ENCODE data around the gene DUSP1.

DUSP1 gene

GRCh38 chr5:172765766-172766286, 5.2 kb downstream of the DUSP1 start:
- Histone ChIP-seq H3K36me3 (peaks cover 39% of the 10 kb centered on the region), H3K4me3 (peak overlapping the region; percentile 100), H3K9me3 (no peaks in the 10 kb centered on the region), H3K9ac (peak overlapping the region; percentile 100; the same call in 1 of the 2 replicates), H3K4me2 (peak overlapping the region; percentile 94), H3K4me1 (peaks cover 58% of the 10 kb centered on the region), H3K27me3 (no peaks in the 10 kb centered on the region), H4K20me1 (peaks cover 54% of the 10 kb centered on the region), H3K27ac (peak overlapping the region; percentile 99; the same call in 1 of the 2 replicates)
- TF ChIP-seq Cebpa-rat (IDR thresholded peaks at IDR 0.05), result no peak

GRCh38 chr5:172764861-172765765, 5.9 kb downstream of the DUSP1 start:
- Histone ChIP-seq H4K20me1 (peaks cover 47% of the 10 kb centered on the region), H3K4me2 (peak overlapping the region; percentile 94), H3K4me3 (peak overlapping the region; percentile 100), H3K9ac (peak overlapping the region; percentile 65), H3K27ac (peak overlapping the region; percentile 58; the same call in 1 of the 2 replicates), H3K27me3 (no peaks in the 10 kb centered on the region), H3K9me3 (peaks cover 6% of the 10 kb centered on the region; the same call in 1 of the 2 replicates), H3K36me3 (peaks cover 36% of the 10 kb centered on the region), H3K4me1 (peaks cover 58% of the 10 kb centered on the region)
- no peak for TF ChIP-seq Cebpa-rat (IDR thresholded peaks at IDR 0.05)

DNA sequence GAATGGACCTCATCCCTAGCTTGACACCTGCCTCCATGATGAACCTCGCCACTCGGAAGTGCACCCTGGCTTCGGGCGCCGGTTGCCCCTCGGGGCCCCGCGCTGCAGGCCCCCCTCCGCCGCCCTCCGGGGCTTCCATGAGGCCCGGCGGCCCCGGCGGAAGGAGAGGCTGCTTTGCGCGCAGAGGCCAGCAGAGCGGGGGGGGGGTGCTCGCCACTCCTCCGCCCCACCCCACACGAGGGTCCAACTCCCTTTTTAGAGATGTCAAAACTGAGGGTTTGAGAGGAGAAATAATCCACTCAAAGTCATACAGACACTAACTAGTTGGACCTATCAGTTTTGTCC, 7.9 kb downstream of the DUSP1 start:
- Histone ChIP-seq H4K20me1 (peaks cover 27% of the 10 kb centered on the region), H3K27ac (no peak overlapping the region), H3K4me3 (no peak overlapping the region), H3K4me2 (no peak overlapping the region), H3K9me3 (peaks cover 9% of the 10 kb centered on the region; the same call in 1 of the 2 replicates), H3K4me1 (peaks cover 65% of the 10 kb centered on the region), H3K36me3 (peaks cover 16% of the 10 kb centered on the region), H3K27me3 (no peaks in the 10 kb centered on the region), H3K9ac (no peak overlapping the region)
- no peak for TF ChIP-seq Cebpa-rat (IDR thresholded peaks at IDR 0.05)

GRCh38 chr5:172762214-172763119, 8.5 kb downstream of the DUSP1 start:
- Histone ChIP-seq H3K27me3 (no peaks in the 10 kb centered on the region), H3K4me3 (no peak overlapping the region), H3K9ac (no peak overlapping the region), H3K4me2 (no peak overlapping the region), H3K4me1 (peaks cover 65% of the 10 kb centered on the region), H4K20me1 (peaks cover 20% of the 10 kb centered on the region), H3K36me3 (peaks cover 10% of the 10 kb centered on the region), H3K9me3 (peaks cover 9% of the 10 kb centered on the region; the same call in 1 of the 2 replicates), H3K27ac (no peak overlapping the region)
- TF ChIP-seq Cebpa-rat (IDR thresholded peaks at IDR 0.05), result no peak

GRCh38 chr5:172760959-172761358, 10.0 kb downstream of the DUSP1 start:
- Histone ChIP-seq H4K20me1 (peaks cover 5% of the 10 kb centered on the region), H3K27me3 (no peaks in the 10 kb centered on the region), H3K36me3 (no peaks in the 10 kb centered on the region; the same call in 1 of the 2 replicates), H3K4me2 (no peak overlapping the region), H3K4me1 (peaks cover 50% of the 10 kb centered on the region), H3K4me3 (no peak overlapping the region), H3K9ac (no peak overlapping the region), H3K9me3 (peaks cover 9% of the 10 kb centered on the region; the same call in 1 of the 2 replicates), H3K27ac (no peak overlapping the region)
- no peak for TF ChIP-seq Cebpa-rat (IDR thresholded peaks at IDR 0.05)

- H3K4me1 ChIP-seq, result peaks cover 43% of the 10 kb centered on the region
- no peak for TF ChIP-seq Cebpa-rat (IDR thresholded peaks at IDR 0.05)
- H4K20me1 ChIP-seq, result no peaks in the 10 kb centered on the region
- no peak overlapping the region for H3K4me3 ChIP-seq
- H3K36me3 ChIP-seq, result no peaks in the 10 kb centered on the region
- H3K9me3 ChIP-seq, result peaks cover 9% of the 10 kb centered on the region; the same call in 1 of the 2 replicates
- H3K9ac ChIP-seq, result no peak overlapping the region
- no peak overlapping the region for H3K27ac ChIP-seq
- H3K4me2 ChIP-seq, result no peak overlapping the region
- no peaks in the 10 kb centered on the region for H3K27me3 ChIP-seq
Observed at GRCh38 chr5:172760136-172760535, 10.9 kb downstream of the DUSP1 start.

GRCh38 chr5:172758834-172759149, 12.2 kb downstream of the DUSP1 start:
- Histone ChIP-seq H3K4me2 (peak overlapping the region; percentile 37), H3K9me3 (peaks cover 9% of the 10 kb centered on the region; the same call in 1 of the 2 replicates)

GRCh38 chr5:172758077-172758833, 12.7 kb downstream of the DUSP1 start:
- Histone ChIP-seq H4K20me1 (no peaks in the 10 kb centered on the region), H3K27me3 (no peaks in the 10 kb centered on the region), H3K9me3 (peaks cover 9% of the 10 kb centered on the region; the same call in 1 of the 2 replicates), H3K4me2 (peak overlapping the region; percentile 37), H3K36me3 (no peaks in the 10 kb centered on the region), H3K9ac (no peak overlapping the region), H3K4me3 (no peak overlapping the region), H3K4me1 (peaks cover 25% of the 10 kb centered on the region), H3K27ac (no peak overlapping the region)
- TF ChIP-seq Cebpa-rat (IDR thresholded peaks at IDR 0.05), result no peak

More at GRCh38 chr5:172758834-172759149, 12.2 kb downstream of the DUSP1 start:
- Histone ChIP-seq H3K9ac (no peak overlapping the region), H3K4me1 (peaks cover 30% of the 10 kb centered on the region), H3K36me3 (no peaks in the 10 kb centered on the region), H3K27ac (no peak overlapping the region), H3K27me3 (no peaks in the 10 kb centered on the region), H4K20me1 (no peaks in the 10 kb centered on the region), H3K4me3 (no peak overlapping the region)
- TF ChIP-seq Cebpa-rat (IDR thresholded peaks at IDR 0.05), result no peak

Measured in BLaER1 (cell line).